ENCODE measurements around the gene DRGX.

DNA sequence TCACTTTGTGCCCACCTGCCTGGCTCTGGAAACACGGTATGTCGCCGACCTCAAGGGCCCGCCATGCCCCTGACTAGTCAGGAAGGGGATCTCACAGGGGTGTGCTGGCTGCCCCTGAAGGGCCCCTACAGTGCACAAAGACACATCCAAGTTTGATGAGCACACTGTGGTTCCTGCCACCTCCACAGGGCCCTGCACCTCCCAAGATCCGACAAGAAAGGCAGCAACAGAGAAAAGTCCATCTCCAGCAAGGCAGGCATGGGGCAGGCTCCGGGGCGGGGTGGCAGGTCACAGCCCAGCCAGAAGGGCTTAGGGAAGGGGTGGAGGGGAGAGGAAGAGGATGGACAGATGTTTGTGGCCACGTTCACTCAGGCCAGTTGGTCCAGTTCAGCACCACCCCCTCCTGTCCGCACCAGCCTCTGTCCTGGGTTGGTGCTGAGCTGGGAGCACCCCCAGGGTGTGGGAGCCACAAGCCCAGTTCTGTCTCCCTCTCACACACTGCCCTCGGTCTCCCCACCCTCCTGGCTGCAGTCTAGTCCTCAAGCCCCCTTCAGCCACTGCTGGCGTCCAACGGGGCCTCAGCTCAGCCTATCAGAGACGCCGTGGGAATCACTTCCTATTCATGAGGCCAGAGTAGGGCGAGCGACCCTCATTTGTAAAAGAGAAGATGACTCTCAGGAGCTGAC, 11.5 kb downstream of the DRGX start:
- TF ChIP-seq POLR2A (IDR thresholded peaks at IDR 0.05) (no peak), POLR2AphosphoS5 (IDR thresholded peaks at IDR 0.05) (no peak), EP300 (IDR thresholded peaks at IDR 0.05) (no peak)
- TF ChIP-seq, protein P1, sequence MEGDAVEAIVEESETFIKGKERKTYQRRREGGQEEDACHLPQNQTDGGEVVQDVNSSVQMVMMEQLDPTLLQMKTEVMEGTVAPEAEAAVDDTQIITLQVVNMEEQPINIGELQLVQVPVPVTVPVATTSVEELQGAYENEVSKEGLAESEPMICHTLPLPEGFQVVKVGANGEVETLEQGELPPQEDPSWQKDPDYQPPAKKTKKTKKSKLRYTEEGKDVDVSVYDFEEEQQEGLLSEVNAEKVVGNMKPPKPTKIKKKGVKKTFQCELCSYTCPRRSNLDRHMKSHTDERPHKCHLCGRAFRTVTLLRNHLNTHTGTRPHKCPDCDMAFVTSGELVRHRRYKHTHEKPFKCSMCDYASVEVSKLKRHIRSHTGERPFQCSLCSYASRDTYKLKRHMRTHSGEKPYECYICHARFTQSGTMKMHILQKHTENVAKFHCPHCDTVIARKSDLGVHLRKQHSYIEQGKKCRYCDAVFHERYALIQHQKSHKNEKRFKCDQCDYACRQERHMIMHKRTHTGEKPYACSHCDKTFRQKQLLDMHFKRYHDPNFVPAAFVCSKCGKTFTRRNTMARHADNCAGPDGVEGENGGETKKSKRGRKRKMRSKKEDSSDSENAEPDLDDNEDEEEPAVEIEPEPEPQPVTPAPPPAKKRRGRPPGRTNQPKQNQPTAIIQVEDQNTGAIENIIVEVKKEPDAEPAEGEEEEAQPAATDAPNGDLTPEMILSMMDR (IDR thresholded peaks at IDR 0.05), result no peak
